CD14-positive monocyte (primary cell): Measurements from ENCODE around the gene DMRT1. TPM values are rescaled to one million over a fixed set of nuclear protein-coding genes. Genes with fewer than 3 reads are reported as not detected.

ENCODE experiments used
- DNase-seq, 3 donors: peaks; one replicate each; pipeline ENCODE4 v3.0.0-alpha.2; 2011 to 2022
- H2AFZ ChIP-seq: 2 replicates; pipeline ENCODE4 v1.6.0; 2012; ENCODE audit warnings: mild to moderate bottlenecking, low read depth, low read length, inconsistent platforms; ENCODE audit not compliant: insufficient read depth, poor library complexity, severe bottlenecking
- H3K27ac ChIP-seq, 2 donors: 1 replicate in 1 of 2; 2 replicates in 1 of 2; pipeline ENCODE4 v1.5.1; 2012 to 2013; ENCODE audit warnings: low read length in 2 of 2, control low read depth in 1 of 2, inconsistent platforms in 1 of 2, low read depth in 1 of 2, mild to moderate bottlenecking in 1 of 2
- H3K27me3 ChIP-seq, 2 donors: one replicate each; pipeline versions ENCODE4 v1.6.0 to v1.6.1; 2011 to 2013; ENCODE audit warnings: low read length in 2 of 2; ENCODE audit not compliant: control insufficient read depth in 2 of 2, insufficient read depth in 2 of 2
- H3K36me3 ChIP-seq, 2 donors: replicated peaks in 1 of 2; 1 replicate in 1 of 2; 2 replicates in 1 of 2; pipeline versions ENCODE4 v1.5.1 to v1.6.1; 2012 to 2013; ENCODE audit warnings: low read length in 2 of 2, control low read depth in 1 of 2, inconsistent platforms in 1 of 2, mild to moderate bottlenecking in 1 of 2; ENCODE audit not compliant: insufficient read depth in 2 of 2, control insufficient read depth in 1 of 2
- H3K4me1 ChIP-seq, 2 donors: 1 replicate in 1 of 2; 2 replicates in 1 of 2; pipeline versions ENCODE4 v1.5.1 to v1.6.1; 2012 to 2013; ENCODE audit warnings: low read length in 2 of 2, control low read depth in 1 of 2, inconsistent platforms in 1 of 2, mild to moderate bottlenecking in 1 of 2, moderate library complexity in 1 of 2; ENCODE audit not compliant: insufficient read depth in 2 of 2, control insufficient read depth in 1 of 2
- H3K4me2 ChIP-seq: replicated peaks from 2 replicates; pipeline ENCODE3; 2012; ENCODE audit warnings: low read length, moderate library complexity, mild to moderate bottlenecking; ENCODE audit not compliant: poor library complexity, severe bottlenecking; ENCODE audit errors: extremely low read depth
- H3K4me3 ChIP-seq, 3 experiments: fragments of 200-600 bp in 1 of 3; sonication (generic) in 1 of 3; replicated peaks in 1 of 3; 1 replicate in 2 of 3; 2 replicates in 1 of 3; pipeline ENCODE4 v1.5.1; 2011 to 2013; ENCODE audit warnings: low read length in 3 of 3, mild to moderate bottlenecking in 3 of 3, control low read depth in 2 of 3, low read depth in 2 of 3, inconsistent platforms in 1 of 3, moderate library complexity in 1 of 3
- H3K79me2 ChIP-seq: 2 replicates; pipeline ENCODE4 v1.6.0; 2012; ENCODE audit warnings: mild to moderate bottlenecking, control low read depth, inconsistent platforms, low read length, moderate library complexity; ENCODE audit not compliant: insufficient read depth
- H3K9ac ChIP-seq: 2 replicates; pipeline ENCODE4 v1.6.0; 2017; ENCODE audit warnings: low read length, mild to moderate bottlenecking; ENCODE audit not compliant: insufficient read depth, poor library complexity, severe bottlenecking
- H3K9me3 ChIP-seq, 2 donors: replicated peaks in 1 of 2; 1 replicate in 1 of 2; 2 replicates in 1 of 2; pipeline versions ENCODE4 v1.5.1 to v1.6.1; 2012 to 2013; ENCODE audit warnings: low read length in 2 of 2, control low read depth in 1 of 2; ENCODE audit not compliant: control insufficient read depth in 1 of 2, insufficient read depth in 1 of 2
- H4K20me1 ChIP-seq: 2 replicates; pipeline ENCODE4 v1.6.0; 2012; ENCODE audit warnings: mild to moderate bottlenecking, low read length, control low read depth, moderate library complexity; ENCODE audit not compliant: insufficient read depth
- H3K27ac Mint-ChIP-seq, 7 donors: one replicate each; pipeline ENCODE4 v1.8.0; 2020; ENCODE audit warnings: mild to moderate bottlenecking in 7 of 7, mixed read lengths in 7 of 7, moderate library complexity in 6 of 7, inconsistent platforms in 2 of 7
- H3K27me3 Mint-ChIP-seq, 3 donors: one replicate each; pipeline ENCODE4 v1.8.0; 2021 to 2022; ENCODE audit warnings: low read depth in 3 of 3, mild to moderate bottlenecking in 3 of 3, mixed read lengths in 3 of 3, moderate library complexity in 3 of 3, inconsistent platforms in 1 of 3
- H3K36me3 Mint-ChIP-seq, 2 donors: one replicate each; pipeline ENCODE4 v1.8.0; 2020; ENCODE audit warnings: mixed read lengths in 2 of 2, inconsistent platforms in 1 of 2, mild to moderate bottlenecking in 1 of 2
- H3K4me1 Mint-ChIP-seq: one replicate; pipeline ENCODE4 v1.8.0; 2020; ENCODE audit warnings: mild to moderate bottlenecking, mixed read lengths
- H3K4me3 Mint-ChIP-seq, 2 donors: one replicate each; pipeline ENCODE4 v1.8.0; 2020; ENCODE audit warnings: mild to moderate bottlenecking in 2 of 2, mixed read lengths in 2 of 2, moderate library complexity in 1 of 2
- H3K9me3 Mint-ChIP-seq, 7 donors: one replicate each; pipeline ENCODE4 v1.8.0; 2020 to 2022; ENCODE audit warnings: mixed read lengths in 7 of 7, mild to moderate bottlenecking in 6 of 7, moderate library complexity in 6 of 7, inconsistent platforms in 2 of 7
- WGBS: methylation state at CpG from one replicate; pipeline ENCODE4 v1.1.5; 2013; ENCODE audit warnings: missing lambda C conversion rate; ENCODE audit not compliant: insufficient coverage; 5-methylcytosine and 5-hydroxymethylcytosine counted together
- intact Hi-C, 2 donors: fragments of 100-400 bp; cut with micrococcal nuclease; formaldehyde crosslinking; loops; one replicate each; pipeline versions ENCODE4 v1.15.0 to v1.15.1; 2023
- polyA plus RNA-seq, 3 donors: library from polyadenylated mRNA; depleted of rRNA in 1 of 3; unstranded in 2 of 3; stranded (reverse) in 1 of 3; fragments of 300-500 nt in 2 of 3; fragments of >200 nt in 1 of 3; fragmentation: Illumina TruSeq in 2 of 3; gene quantifications; 1 replicate in 2 of 3; 2 replicates in 1 of 3; pipeline ENCODE4 v1.2.3, GENCODE V29; 2012 to 2021
- TF ChIP-seq, protein P1 (sequence below): fragments of 200-600 bp; IDR thresholded peaks from one replicate; pipeline ENCODE4 v1.8.0; 2022; ENCODE audit warnings: antibody characterized with exemption, mild to moderate bottlenecking

Gene DMRT1
- polyA plus RNA-seq, 3 donors = not detected

DNA sequence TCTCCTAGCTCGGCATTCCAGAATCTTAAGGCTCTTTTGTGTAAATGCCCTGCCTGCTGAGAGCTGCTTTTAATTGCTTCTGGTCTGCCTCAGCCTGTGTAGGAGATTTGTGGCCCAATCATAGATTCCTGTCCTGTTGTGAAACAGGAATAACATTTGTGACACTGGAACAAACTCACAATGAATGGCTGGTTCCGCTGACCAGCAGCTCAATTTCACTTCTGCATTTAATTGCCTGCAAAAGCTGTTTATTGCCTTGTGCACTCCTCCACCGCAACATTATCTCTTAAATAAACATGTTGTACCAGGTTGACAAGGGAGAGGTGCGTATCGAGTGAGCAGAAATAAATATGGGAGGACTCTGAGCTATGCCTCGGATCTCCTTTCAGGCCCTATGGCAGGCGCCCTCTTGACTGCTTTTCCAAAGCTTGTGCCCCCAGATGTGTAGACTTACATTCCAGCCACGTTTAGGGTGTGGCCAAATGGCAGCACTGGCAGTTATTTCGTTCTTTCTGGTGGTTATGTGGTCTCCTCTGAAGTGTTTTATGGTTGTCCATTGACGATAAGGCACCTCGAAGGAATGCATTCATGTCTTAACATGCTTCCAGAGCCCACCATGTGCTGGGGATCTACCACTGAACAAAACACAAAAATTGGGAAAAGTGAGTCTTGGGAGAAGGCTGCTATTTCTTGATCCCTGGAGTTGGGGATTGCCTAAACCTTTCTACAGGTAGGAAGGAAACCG, 58.1 kb downstream of the DMRT1 start:
- intact Hi-C loops = no loop called here
- Histone ChIP-seq H3K9me3 (no peaks in the 10 kb centered on the region), H3K4me1 (peaks cover 39 to 51% of the 10 kb centered on the region in 2 donors), H3K36me3 (no peaks in the 10 kb centered on the region), H3K27me3 (no peaks in the 10 kb centered on the region), H3K4me3 (peak overlapping the region; percentile 8 to 73 (median 38)), H3K9ac (no peak overlapping the region), H3K27ac (peak overlapping the region; percentile 33 to 69), H3K79me2 (no peaks in the 10 kb centered on the region), H4K20me1 (no peaks in the 10 kb centered on the region), H2AFZ (peak overlapping the region; percentile 75), H3K4me2 (peak overlapping the region; percentile 77)
- peak overlapping the region; percentile 63 to 82 for H3K4me3 Mint-ChIP-seq
- peaks cover 45% of the 10 kb centered on the region for H3K4me1 Mint-ChIP-seq
- TF ChIP-seq, protein P1, sequence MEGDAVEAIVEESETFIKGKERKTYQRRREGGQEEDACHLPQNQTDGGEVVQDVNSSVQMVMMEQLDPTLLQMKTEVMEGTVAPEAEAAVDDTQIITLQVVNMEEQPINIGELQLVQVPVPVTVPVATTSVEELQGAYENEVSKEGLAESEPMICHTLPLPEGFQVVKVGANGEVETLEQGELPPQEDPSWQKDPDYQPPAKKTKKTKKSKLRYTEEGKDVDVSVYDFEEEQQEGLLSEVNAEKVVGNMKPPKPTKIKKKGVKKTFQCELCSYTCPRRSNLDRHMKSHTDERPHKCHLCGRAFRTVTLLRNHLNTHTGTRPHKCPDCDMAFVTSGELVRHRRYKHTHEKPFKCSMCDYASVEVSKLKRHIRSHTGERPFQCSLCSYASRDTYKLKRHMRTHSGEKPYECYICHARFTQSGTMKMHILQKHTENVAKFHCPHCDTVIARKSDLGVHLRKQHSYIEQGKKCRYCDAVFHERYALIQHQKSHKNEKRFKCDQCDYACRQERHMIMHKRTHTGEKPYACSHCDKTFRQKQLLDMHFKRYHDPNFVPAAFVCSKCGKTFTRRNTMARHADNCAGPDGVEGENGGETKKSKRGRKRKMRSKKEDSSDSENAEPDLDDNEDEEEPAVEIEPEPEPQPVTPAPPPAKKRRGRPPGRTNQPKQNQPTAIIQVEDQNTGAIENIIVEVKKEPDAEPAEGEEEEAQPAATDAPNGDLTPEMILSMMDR = no peak
- DNase-seq = peak; percentile 74 to 87 (median 79)
- 15% methylated on average over 9 of the region's 12 CpGs for WGBS
- peaks cover 2 to 6% (median 2%) of the 10 kb centered on the region in 3 donors for H3K27me3 Mint-ChIP-seq
- H3K27ac Mint-ChIP-seq = peak overlapping the region; percentile 74 to 90 (median 88)
- no peaks in the 10 kb centered on the region for H3K36me3 Mint-ChIP-seq
- H3K9me3 Mint-ChIP-seq = no peaks in the 10 kb centered on the region

DNA sequence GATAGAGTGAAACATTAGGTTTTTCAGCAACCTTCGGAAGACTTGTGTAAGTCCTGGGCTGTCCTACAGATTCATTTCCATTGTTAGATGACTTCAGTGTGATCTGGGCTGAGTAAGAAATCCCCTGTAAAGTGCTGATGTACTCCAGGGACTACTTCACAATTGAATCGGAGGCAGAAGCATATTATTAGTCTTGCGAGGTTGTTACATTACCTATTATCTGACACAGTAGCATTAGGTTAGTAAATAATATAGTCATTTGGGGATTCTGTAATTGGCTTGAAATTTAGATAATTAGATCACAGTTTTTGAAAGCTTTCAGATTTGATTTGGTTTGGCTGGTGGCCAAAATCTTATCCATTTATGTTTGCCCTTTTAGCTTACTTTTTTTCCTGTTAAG, 62.4 kb downstream of the DMRT1 start:
- H3K9me3 Mint-ChIP-seq = peaks cover 0 to 4% (median under 1%) of the 10 kb centered on the region in 7 donors
- Histone ChIP-seq H3K9ac (no peak overlapping the region), H3K79me2 (no peaks in the 10 kb centered on the region), H3K27ac (no peak overlapping the region), H3K4me1 (peaks cover 44 to 55% of the 10 kb centered on the region in 2 donors), H2AFZ (no peak overlapping the region), H4K20me1 (no peaks in the 10 kb centered on the region), H3K27me3 (peaks cover 28 to 29% of the 10 kb centered on the region in 2 donors), H3K4me2 (no peak overlapping the region), H3K9me3 (peaks cover 0 to 3% of the 10 kb centered on the region in 2 donors), H3K4me3 (no peak overlapping the region), H3K36me3 (no peaks in the 10 kb centered on the region)
- H3K27ac Mint-ChIP-seq = no peak overlapping the region
- H3K4me1 Mint-ChIP-seq = peaks cover 52% of the 10 kb centered on the region
- H3K36me3 Mint-ChIP-seq = peaks cover 0 to under 1% of the 10 kb centered on the region in 2 donors
- DNase-seq = no peak
- intact Hi-C loops = no loop called here
- H3K27me3 Mint-ChIP-seq = peaks cover 23 to 43% (median 34%) of the 10 kb centered on the region in 3 donors
- 82% methylated on average over 1 of the region's 3 CpGs for whole genome bisulfite sequencing
- TF ChIP-seq, protein P1 = no peak
- H3K4me3 Mint-ChIP-seq = no peak overlapping the region
